Fibroblast of the aortic adventitia (primary cell): ENCODE measurements around the gene ADGRG4. TPM values are rescaled to one million over a fixed set of nuclear protein-coding genes. Genes with fewer than 3 reads are reported as not detected.

Source experiments
- DNase-seq: peaks from one replicate; pipeline ENCODE4 v3.0.0-alpha.2; 2010; ENCODE audit warnings: low read depth
- H3K4me3 ChIP-seq: 2 replicates; pipeline ENCODE4 v1.5.1; 2011; ENCODE audit warnings: low read depth, mild to moderate bottlenecking, control low read depth, low read length, moderate library complexity
- CTCF ChIP-seq: IDR thresholded peaks from 2 replicates; pipeline ENCODE4 v1.5.1; 2011; ENCODE audit warnings: mild to moderate bottlenecking, low read length, control low read depth, inconsistent platforms; ENCODE audit not compliant: insufficient read depth
- total RNA-seq: library from RNA; depleted of rRNA; stranded (reverse); fragments of >200 nt; gene quantifications from 2 replicates; pipeline ENCODE4 v1.2.3, GENCODE V29; 2012; ENCODE audit warnings: low replicate concordance

ADGRG4 gene
- total RNA-seq, 1 donor = not detected

GRCh38 chrX:136452614-136453013 is 151.9 kb downstream of the ADGRG4 start:
- no peak for TF ChIP-seq CTCF
- no peak for DNase-seq
- H3K4me3 ChIP-seq = no peak overlapping the region

- no peak for DNase-seq
- no peak overlapping the region for H3K4me3 ChIP-seq
- no peak for TF ChIP-seq CTCF
Observed at GRCh38 chrX:136453114-136453513, 152.4 kb downstream of the ADGRG4 start.

GRCh38 chrX:136453771-136454170 is 153.0 kb downstream of the ADGRG4 start:
- H3K4me3 ChIP-seq = no peak overlapping the region
- no peak for TF ChIP-seq CTCF
- no peak for DNase-seq

- no peak for TF ChIP-seq CTCF
- DNase-seq = no peak
- H3K4me3 ChIP-seq = no peak overlapping the region
Observed at GRCh38 chrX:136456133-136456532, 155.4 kb downstream of the ADGRG4 start.

- H3K4me3 ChIP-seq = no peak overlapping the region
- no peak for TF ChIP-seq CTCF
- no peak for DNase-seq
Observed at GRCh38 chrX:136457303-136457917, 156.6 kb downstream of the ADGRG4 start.

- no peak overlapping the region for H3K4me3 ChIP-seq
- no peak for TF ChIP-seq CTCF
- DNase-seq = no peak
Observed at GRCh38 chrX:136464589-136464988, 163.8 kb downstream of the ADGRG4 start.

Other genes with a start within 250 kb of the ADGRG4 start
- 41.9 and 98.1 TPM in 2 replicates for gene FHL1, start 153.4 kb upstream of the ADGRG4 start, total RNA-seq
- 18.6 and 23.1 TPM in 2 replicates for gene MAP7D3, start 49.6 kb upstream of the ADGRG4 start, total RNA-seq
- gene BRS3, start 187.0 kb downstream of the ADGRG4 start, total RNA-seq = not detected in 2 replicates
- gene HTATSF1, start 196.6 kb downstream of the ADGRG4 start, total RNA-seq = 37.5 and 99.5 TPM in 2 replicates
- gene VGLL1, start 231.3 kb downstream of the ADGRG4 start, total RNA-seq = not detected in 2 replicates